ENCODE data around the gene PPY. TPM values are rescaled to one million over a fixed set of nuclear protein-coding genes. Genes with fewer than 3 reads are reported as not detected.

Gene PPY
- total and polyA plus RNA-seq, 9 donors, result not detected

DNA sequence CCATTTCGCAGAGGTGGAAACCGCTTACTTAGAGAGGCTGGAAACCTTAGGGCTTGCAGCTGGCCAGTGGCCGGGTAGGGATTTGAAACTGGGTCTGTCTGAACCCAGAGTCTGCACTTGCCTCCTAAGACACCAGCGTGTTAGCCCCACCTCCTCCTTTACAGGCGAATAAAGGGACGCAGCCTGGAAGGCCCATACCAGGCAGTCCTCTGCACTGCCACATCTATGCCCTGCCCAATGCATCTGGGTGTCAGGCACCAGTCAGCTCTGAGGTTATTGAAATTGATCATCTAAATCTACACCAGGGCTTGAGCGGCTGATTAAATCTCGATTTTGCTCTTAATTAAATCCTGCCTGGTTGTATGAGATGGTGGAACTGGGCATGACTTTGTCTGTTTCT lies 42.2 kb upstream of the PPY start:
- TF ChIP-seq EP300 (IDR thresholded peaks at IDR 0.05), result no peak
- no peak for TF ChIP-seq POLR2A (IDR thresholded peaks at IDR 0.05)
- TF ChIP-seq, protein P1, sequence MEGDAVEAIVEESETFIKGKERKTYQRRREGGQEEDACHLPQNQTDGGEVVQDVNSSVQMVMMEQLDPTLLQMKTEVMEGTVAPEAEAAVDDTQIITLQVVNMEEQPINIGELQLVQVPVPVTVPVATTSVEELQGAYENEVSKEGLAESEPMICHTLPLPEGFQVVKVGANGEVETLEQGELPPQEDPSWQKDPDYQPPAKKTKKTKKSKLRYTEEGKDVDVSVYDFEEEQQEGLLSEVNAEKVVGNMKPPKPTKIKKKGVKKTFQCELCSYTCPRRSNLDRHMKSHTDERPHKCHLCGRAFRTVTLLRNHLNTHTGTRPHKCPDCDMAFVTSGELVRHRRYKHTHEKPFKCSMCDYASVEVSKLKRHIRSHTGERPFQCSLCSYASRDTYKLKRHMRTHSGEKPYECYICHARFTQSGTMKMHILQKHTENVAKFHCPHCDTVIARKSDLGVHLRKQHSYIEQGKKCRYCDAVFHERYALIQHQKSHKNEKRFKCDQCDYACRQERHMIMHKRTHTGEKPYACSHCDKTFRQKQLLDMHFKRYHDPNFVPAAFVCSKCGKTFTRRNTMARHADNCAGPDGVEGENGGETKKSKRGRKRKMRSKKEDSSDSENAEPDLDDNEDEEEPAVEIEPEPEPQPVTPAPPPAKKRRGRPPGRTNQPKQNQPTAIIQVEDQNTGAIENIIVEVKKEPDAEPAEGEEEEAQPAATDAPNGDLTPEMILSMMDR (IDR thresholded peaks at IDR 0.05), result no peak
- no peak overlapping the region for H3K27ac ChIP-seq
- intact Hi-C loops (cut with DNase I), result no loop called here
- no peaks in the 10 kb centered on the region for H3K27me3 ChIP-seq
- peaks cover 2% of the 10 kb centered on the region for H3K4me1 ChIP-seq (ENCODE audit: insufficient read depth)
- 73 to 80% (median 74%) methylated on average over 8 of the region's 8 CpGs for WGBS, 3 donors
- no peaks in the 10 kb centered on the region for H3K9me3 ChIP-seq
- H3K36me3 ChIP-seq, result no peaks in the 10 kb centered on the region
- DNase-seq, result no peak
- H3K4me3 ChIP-seq, result no peak overlapping the region

DNA sequence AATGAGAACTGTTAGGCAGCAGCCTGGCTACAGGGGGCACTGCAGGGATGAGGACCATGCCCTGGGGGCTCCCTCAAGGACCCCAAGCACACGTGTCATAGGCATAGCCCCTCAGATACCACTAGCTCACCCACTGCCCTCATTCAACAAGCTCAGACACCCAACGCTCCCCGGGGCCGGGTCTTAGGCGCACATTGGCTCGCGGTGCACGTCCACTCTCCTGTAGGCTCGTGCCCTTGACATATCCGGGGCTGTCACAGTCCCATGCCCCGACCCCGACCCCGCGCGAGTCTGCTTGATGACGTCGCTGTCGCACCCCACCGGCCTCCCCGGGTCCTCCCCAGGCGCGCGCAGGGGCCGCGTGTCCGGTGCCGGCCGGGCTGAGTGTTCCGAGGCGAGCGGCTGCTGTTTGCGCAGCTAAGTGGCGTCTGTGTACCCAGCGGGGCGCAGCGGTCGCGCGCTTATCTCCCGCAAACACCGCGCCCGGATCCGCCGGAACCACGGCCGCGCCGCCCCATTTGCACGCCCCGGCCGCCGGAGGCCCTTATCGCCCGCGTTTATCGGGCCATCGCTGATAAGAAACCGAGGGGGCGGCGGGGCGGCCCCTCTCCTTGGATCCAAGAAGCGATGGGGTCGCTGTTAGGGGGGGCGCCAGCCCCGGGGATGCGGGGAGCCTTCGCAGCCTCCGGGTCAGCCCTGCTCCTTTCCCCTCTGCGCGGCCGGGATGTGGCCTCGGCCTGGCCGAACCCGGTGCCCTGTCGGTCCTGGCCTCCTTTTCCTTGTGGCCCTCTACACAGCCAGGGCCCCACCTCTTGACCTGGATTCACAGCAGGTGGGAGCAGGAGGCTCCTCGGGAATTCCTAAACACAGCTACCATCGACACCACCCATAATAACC lies 41.5 kb upstream of the PPY start:
- peaks cover 2% of the 10 kb centered on the region for H3K4me1 ChIP-seq (ENCODE audit: insufficient read depth)
- DNase-seq, result no peak
- TF ChIP-seq EP300 (IDR thresholded peaks at IDR 0.05), result no peak
- TF ChIP-seq, protein P1 (IDR thresholded peaks at IDR 0.05), result no peak
- no peak for TF ChIP-seq POLR2A (IDR thresholded peaks at IDR 0.05)
- WGBS, 3 donors, result 1 to 3% (median 2%) methylated on average over 66 to 78 of the region's 78 CpGs
- no peak overlapping the region for H3K27ac ChIP-seq
- no peak overlapping the region for H3K4me3 ChIP-seq
- no peaks in the 10 kb centered on the region for H3K27me3 ChIP-seq
- H3K36me3 ChIP-seq, result no peaks in the 10 kb centered on the region
- intact Hi-C loops (cut with DNase I), result no loop called here
- H3K9me3 ChIP-seq, result no peaks in the 10 kb centered on the region

DNA sequence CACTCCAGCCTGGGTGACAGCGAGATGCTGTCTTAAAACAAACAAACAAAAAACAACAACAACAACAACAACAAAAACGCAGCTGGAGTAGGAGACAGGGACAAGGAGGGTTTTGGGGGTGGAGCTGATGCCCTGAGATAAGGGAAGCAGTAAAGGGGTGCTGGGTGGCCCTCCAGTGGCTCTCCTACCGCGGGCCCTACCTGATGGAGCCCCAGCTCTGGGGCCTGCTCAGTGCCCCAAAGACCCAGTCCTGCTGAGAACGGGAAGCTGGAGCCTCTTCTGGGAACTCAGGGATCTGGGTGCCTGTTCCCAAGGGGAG lies 40.9 kb upstream of the PPY start:
- Histone ChIP-seq H3K27ac (no peak overlapping the region), H3K36me3 (no peaks in the 10 kb centered on the region), H3K4me3 (no peak overlapping the region), H3K27me3 (no peaks in the 10 kb centered on the region), H3K9me3 (no peaks in the 10 kb centered on the region), H3K4me1 (ENCODE audit: insufficient read depth) (peaks cover 2% of the 10 kb centered on the region)
- TF ChIP-seq, protein P1 (IDR thresholded peaks at IDR 0.05), result no peak
- TF ChIP-seq EP300 (IDR thresholded peaks at IDR 0.05) (no peak), POLR2A (IDR thresholded peaks at IDR 0.05) (no peak)
- intact Hi-C loops (cut with DNase I), result no loop called here
- no peak for DNase-seq
- 17 to 22% (median 20%) methylated on average over 5 of the region's 5 CpGs for WGBS, 3 donors

DNA sequence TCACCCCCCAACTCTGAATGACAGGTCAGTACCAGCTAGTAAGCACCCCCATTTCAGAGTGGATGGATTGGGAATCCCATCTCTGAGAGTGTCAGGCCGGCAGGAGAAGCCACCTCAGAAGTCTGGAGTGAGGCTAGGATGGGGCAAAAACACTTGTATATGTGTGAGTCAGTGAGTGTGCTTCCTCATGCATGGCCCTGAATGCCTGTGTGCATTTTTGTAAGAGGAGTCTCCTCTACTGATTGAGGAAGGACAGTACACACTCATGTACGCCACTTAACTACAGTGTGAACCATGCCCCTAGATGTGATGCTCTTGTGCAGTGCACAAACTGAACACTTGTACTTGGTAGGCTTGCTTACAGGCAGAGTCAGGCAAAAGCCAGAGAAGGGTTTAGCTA lies 39.9 kb upstream of the PPY start:
- H3K36me3 ChIP-seq, result no peaks in the 10 kb centered on the region
- intact Hi-C loops (cut with DNase I), result no loop called here
- peaks cover 2% of the 10 kb centered on the region for H3K4me1 ChIP-seq (ENCODE audit: insufficient read depth)
- TF ChIP-seq POLR2A (IDR thresholded peaks at IDR 0.05) (no peak), EP300 (IDR thresholded peaks at IDR 0.05) (no peak)
- TF ChIP-seq, protein P1 (IDR thresholded peaks at IDR 0.05), result no peak
- H3K4me3 ChIP-seq, result no peak overlapping the region
- WGBS, 3 donors, result 75 to 92% (median 76%) methylated on average over 2 of the region's 2 CpGs
- no peaks in the 10 kb centered on the region for H3K9me3 ChIP-seq
- H3K27ac ChIP-seq, result no peak overlapping the region
- no peaks in the 10 kb centered on the region for H3K27me3 ChIP-seq
- no peak for DNase-seq

Data from ovary (tissue), 9 donors.